Astrocyte (in vitro differentiated cells and primary cell): ENCODE measurements around the gene POLR1G. TPM values are rescaled to one million over a fixed set of nuclear protein-coding genes. Genes with fewer than 3 reads are reported as not detected.

ENCODE experiments used
- DNase-seq: peaks from one replicate; pipeline ENCODE4 v3.0.0-alpha.2; 2010; ENCODE audit warnings: low read depth
- FAIRE-seq: peaks from 2 replicates; lab custom pipeline; 2011; peaks lifted over from hg19 to GRCh38; lab: Jason Lieb, UNC
- H2AFZ ChIP-seq: 2 replicates; pipeline ENCODE4 v1.6.0; 2012; ENCODE audit warnings: low read depth, low read length, inconsistent platforms
- H3K27ac ChIP-seq: 2 replicates; pipeline ENCODE4 v1.5.1; 2011; ENCODE audit warnings: low read depth, low read length, inconsistent platforms
- H3K27me3 ChIP-seq: 2 replicates; pipeline ENCODE4 v1.6.0; 2011; ENCODE audit warnings: low read length, inconsistent platforms; ENCODE audit not compliant: insufficient read depth
- H3K36me3 ChIP-seq: 2 replicates; pipeline ENCODE4 v1.5.1; 2011; ENCODE audit warnings: low read length, inconsistent platforms; ENCODE audit not compliant: insufficient read depth
- H3K4me1 ChIP-seq: 2 replicates; pipeline ENCODE4 v1.5.1; 2011; ENCODE audit warnings: low read length, inconsistent platforms; ENCODE audit not compliant: insufficient read depth
- H3K4me2 ChIP-seq: 2 replicates; pipeline ENCODE4 v1.6.0; 2012; ENCODE audit warnings: low read length, inconsistent platforms
- H3K4me3 ChIP-seq: 2 replicates; pipeline ENCODE4 v1.5.1; 2011; ENCODE audit warnings: low read depth, mild to moderate bottlenecking, low read length, inconsistent platforms; ENCODE audit not compliant: insufficient read depth
- H3K79me2 ChIP-seq: 2 replicates; pipeline ENCODE4 v1.6.0; 2012; ENCODE audit warnings: mild to moderate bottlenecking, low read length, inconsistent platforms; ENCODE audit not compliant: insufficient read depth
- H3K9ac ChIP-seq: 2 replicates; pipeline ENCODE4 v1.6.0; 2012; ENCODE audit warnings: mild to moderate bottlenecking, low read length, inconsistent platforms
- H3K9me3 ChIP-seq: 2 replicates; pipeline ENCODE4 v1.5.1; 2012; ENCODE audit warnings: low read depth, mild to moderate bottlenecking, low read length, inconsistent platforms; ENCODE audit not compliant: insufficient read depth
- H4K20me1 ChIP-seq: 2 replicates; pipeline ENCODE4 v1.6.0; 2012; ENCODE audit warnings: low read length, inconsistent platforms; ENCODE audit not compliant: insufficient read depth
- H3K27ac Mint-ChIP-seq: one replicate; pipeline ENCODE4 v1.8.0; 2021; ENCODE audit warnings: mild to moderate bottlenecking, mixed read lengths; ENCODE audit not compliant: unreplicated experiment
- H3K27me3 Mint-ChIP-seq: one replicate; pipeline ENCODE4 v1.8.0; 2021; ENCODE audit warnings: low read depth, mixed read lengths; ENCODE audit not compliant: unreplicated experiment
- H3K36me3 Mint-ChIP-seq: one replicate; pipeline ENCODE4 v1.8.0; 2021; ENCODE audit warnings: low read depth, mixed read lengths; ENCODE audit not compliant: unreplicated experiment
- H3K4me1 Mint-ChIP-seq: one replicate; pipeline ENCODE4 v1.8.0; 2021; ENCODE audit warnings: low read depth, mixed read lengths; ENCODE audit not compliant: unreplicated experiment
- H3K4me3 Mint-ChIP-seq: one replicate; pipeline ENCODE4 v1.8.0; 2021; ENCODE audit warnings: mild to moderate bottlenecking, moderate library complexity, mixed read lengths; ENCODE audit not compliant: unreplicated experiment
- H3K9me3 Mint-ChIP-seq: one replicate; pipeline ENCODE4 v1.8.0; 2021; ENCODE audit warnings: mild to moderate bottlenecking, mixed read lengths; ENCODE audit not compliant: unreplicated experiment
- CTCF ChIP-seq: IDR thresholded peaks from 2 replicates; pipeline ENCODE4 v1.5.1; 2011; ENCODE audit warnings: low read depth, mild to moderate bottlenecking, inconsistent platforms, low read length, moderate library complexity; ENCODE audit not compliant: insufficient read depth
- EZH2 ChIP-seq: IDR thresholded peaks from 2 replicates; pipeline ENCODE4 v1.6.1; 2012; ENCODE audit warnings: mild to moderate bottlenecking, low read length, inconsistent platforms; ENCODE audit not compliant: insufficient read depth
- total RNA-seq: library from RNA; stranded (reverse); gene quantifications from 2 replicates; pipeline ENCODE4 v1.2.1, GENCODE V29; 2021

POLR1G gene
- total RNA-seq, 1 donor from 2014 or later: 12.8 TPM

GRCh38 chr19:45403272-45403671, 3.2 kb upstream of the POLR1G start:
- Histone ChIP-seq H3K4me3 (peak overlapping the region; percentile 90), H3K27me3 (no peaks in the 10 kb centered on the region), H3K27ac (no peak overlapping the region), H3K9me3 (no peaks in the 10 kb centered on the region), H3K36me3 (no peaks in the 10 kb centered on the region), H2AFZ (no peak overlapping the region), H3K4me1 (peaks cover 30% of the 10 kb centered on the region), H3K4me2 (peak overlapping the region; percentile 96), H4K20me1 (no peaks in the 10 kb centered on the region), H3K9ac (peak overlapping the region; percentile 8), H3K79me2 (peaks cover 53% of the 10 kb centered on the region)
- H3K9me3 Mint-ChIP-seq: no peaks in the 10 kb centered on the region
- no peak for DNase-seq
- peak overlapping the region; percentile 97 for H3K4me3 Mint-ChIP-seq
- no peaks in the 10 kb centered on the region for H3K27me3 Mint-ChIP-seq
- TF ChIP-seq EZH2: no peak
- no peak for TF ChIP-seq CTCF
- H3K4me1 Mint-ChIP-seq: peaks cover 15% of the 10 kb centered on the region
- peak overlapping the region; percentile 80 for H3K27ac Mint-ChIP-seq
- peaks cover 5% of the 10 kb centered on the region for H3K36me3 Mint-ChIP-seq
- FAIRE-seq: no peak

- no peaks in the 10 kb centered on the region for H4K20me1 ChIP-seq
- Mint-ChIP-seq H3K4me3 (peak overlapping the region; percentile 97), H3K27me3 (no peaks in the 10 kb centered on the region), H3K4me1 (peaks cover 12% of the 10 kb centered on the region), H3K9me3 (no peaks in the 10 kb centered on the region), H3K36me3 (peaks cover 8% of the 10 kb centered on the region), H3K27ac (peak overlapping the region; percentile 96)
- H3K9ac ChIP-seq: peak overlapping the region; percentile 89
- peaks cover 30% of the 10 kb centered on the region for H3K4me1 ChIP-seq
- H3K4me3 ChIP-seq: peak overlapping the region; percentile 90
- no peaks in the 10 kb centered on the region for H3K27me3 ChIP-seq
- H3K27ac ChIP-seq: peak overlapping the region; percentile 94
- FAIRE-seq (no peak), DNase-seq (no peak)
- peak overlapping the region; percentile 96 for H3K4me2 ChIP-seq
- H3K9me3 ChIP-seq: no peaks in the 10 kb centered on the region
- peaks cover 55% of the 10 kb centered on the region for H3K79me2 ChIP-seq
- H3K36me3 ChIP-seq: no peaks in the 10 kb centered on the region
- TF ChIP-seq EZH2 (no peak), CTCF (peak; percentile 49)
- H2AFZ ChIP-seq: peak overlapping the region; percentile 55
Observed at GRCh38 chr19:45403781-45404556, 2.5 kb upstream of the POLR1G start.
